ENCODE data around the gene BEST2. TPM values are rescaled to one million over a fixed set of nuclear protein-coding genes. Genes with fewer than 3 reads are reported as not detected.

Gene BEST2
- total RNA-seq, 4 donors from 2014 or later: not detected

GRCh38 chr19:12777217-12778016 lies 25.8 kb downstream of the BEST2 start:
- H3K9me3 ChIP-seq: no peaks in the 10 kb centered on the region
- TF ChIP-seq POLR2AphosphoS5 (IDR thresholded peaks at IDR 0.05) (peak; percentile 51), POLR2A (IDR thresholded peaks at IDR 0.05) (no peak), CTCF (IDR thresholded peaks at IDR 0.05) (peak in 3 of 4 experiments; percentile 94 to 98 (median 97))
- WGBS, 2 donors (ENCODE audit: low coverage in 1 of 2): 0 to 23% methylated on average over 6 to 14 of the region's 43 CpGs
- H3K36me3 ChIP-seq: no peaks in the 10 kb centered on the region
- peak overlapping the region; percentile 72 to 99 (median 98) for H3K27ac ChIP-seq
- no peaks in the 10 kb centered on the region for H3K27me3 ChIP-seq
- H3K4me1 ChIP-seq: peaks cover 0 to 48% (median 16%) of the 10 kb centered on the region in 3 donors
- H3K4me3 ChIP-seq: peak overlapping the region; percentile 38 to 73
- peak; percentile 36 for ATAC-seq

- TF ChIP-seq CTCF (IDR thresholded peaks at IDR 0.05) (no peak), EP300 (IDR thresholded peaks at IDR 0.05) (no peak), POLR2A (IDR thresholded peaks at IDR 0.05) (peak in 1 of 2 donors; percentile 18), POLR2AphosphoS5 (IDR thresholded peaks at IDR 0.05) (peak; percentile 69)
- Histone ChIP-seq H3K36me3 (no peaks in the 10 kb centered on the region), H3K27ac (peak overlapping the region; percentile 72 to 99 (median 98)), H3K9me3 (no peaks in the 10 kb centered on the region), H3K4me1 (peaks cover 0 to 56% (median 21%) of the 10 kb centered on the region in 3 donors), H3K4me3 (peak overlapping the region; percentile 38 to 73), H3K27me3 (no peaks in the 10 kb centered on the region)
- peak; percentile 35 for ATAC-seq
- WGBS, 2 donors (ENCODE audit: low coverage in 1 of 2): 5 to 9% methylated on average over 3 to 6 of the region's 44 CpGs
These were observed 26.7 kb downstream of the BEST2 start for GRCh38 chr19:12778017-12778904.

GRCh38 chr19:12778905-12779161 lies 27.2 kb downstream of the BEST2 start:
- peak overlapping the region; percentile 72 to 99 (median 98) for H3K27ac ChIP-seq
- no peaks in the 10 kb centered on the region for H3K36me3 ChIP-seq
- H3K9me3 ChIP-seq: no peaks in the 10 kb centered on the region
- no peak for ATAC-seq
- 0 to 41% methylated on average over 1 to 4 of the region's 6 CpGs for WGBS, 2 donors (ENCODE audit: low coverage in 1 of 2)
- TF ChIP-seq POLR2AphosphoS5 (IDR thresholded peaks at IDR 0.05) (no peak), EP300 (IDR thresholded peaks at IDR 0.05) (no peak), CTCF (IDR thresholded peaks at IDR 0.05) (no peak), POLR2A (IDR thresholded peaks at IDR 0.05) (no peak)
- H3K27me3 ChIP-seq: no peaks in the 10 kb centered on the region
- H3K4me1 ChIP-seq: peaks cover 0 to 62% (median 27%) of the 10 kb centered on the region in 3 donors
- peak overlapping the region in 1 of 2 donors; percentile 73 for H3K4me3 ChIP-seq

GRCh38 chr19:12779162-12779993 lies 27.8 kb downstream of the BEST2 start:
- H3K4me1 ChIP-seq: peaks cover 0 to 67% (median 32%) of the 10 kb centered on the region in 3 donors
- H3K27ac ChIP-seq: peak overlapping the region; percentile 72 to 99 (median 98)
- ATAC-seq: no peak
- peak overlapping the region in 1 of 2 donors; percentile 73 for H3K4me3 ChIP-seq
- 36 to 67% methylated on average over 3 to 10 of the region's 15 CpGs for WGBS, 2 donors (ENCODE audit: low coverage in 1 of 2)
- H3K9me3 ChIP-seq: no peaks in the 10 kb centered on the region
- no peaks in the 10 kb centered on the region for H3K36me3 ChIP-seq
- no peaks in the 10 kb centered on the region for H3K27me3 ChIP-seq
- TF ChIP-seq POLR2AphosphoS5 (IDR thresholded peaks at IDR 0.05) (peak; percentile 75), CTCF (IDR thresholded peaks at IDR 0.05) (no peak)
